K562 (cell line): ENCODE measurements around the gene RHBG. TPM values are rescaled to one million over a fixed set of nuclear protein-coding genes. Genes with fewer than 3 reads are reported as not detected.

Experiments
- GATA2 ChIP-seq: sonication (generic); formaldehyde crosslinking; IDR thresholded peaks from 2 replicates; pipeline ENCODE4 v1.4.0; 2020; ENCODE audit warnings: mild to moderate bottlenecking, missing genetic modification reagents
- HMG20A ChIP-seq: fragments of 450-650 bp; formaldehyde crosslinking; conservative IDR thresholded peaks from 2 replicates; pipeline ENCODE4 v1.4.0; 2020; ENCODE audit warnings: mild to moderate bottlenecking, mixed read lengths
- JUNB ChIP-seq: fragments of 450-650 bp; formaldehyde crosslinking; conservative IDR thresholded peaks from 2 replicates; pipeline ENCODE4 v1.4.0; 2020; ENCODE audit warnings: mild to moderate bottlenecking
- MAFG ChIP-seq: fragments of 450-650 bp; conservative IDR thresholded peaks from 2 replicates; pipeline ENCODE4 v1.6.1; 2016; ENCODE audit warnings: missing genetic modification characterization, missing compliant biosample characterization
- NR2C1 ChIP-seq, 2 experiments: fragments of 450-650 bp; IDR thresholded peaks; 2 replicates each; pipeline ENCODE4 v1.6.1; 2017; ENCODE audit warnings: mild to moderate bottlenecking in 2 of 2, antibody characterized with exemption in 1 of 2, inconsistent platforms in 1 of 2, missing compliant biosample characterization in 1 of 2, missing genetic modification characterization in 1 of 2
- RB1 ChIP-seq: fragments of 450-650 bp; IDR thresholded peaks from 2 replicates; pipeline ENCODE4 v1.6.1; 2017; ENCODE audit warnings: low read depth, mild to moderate bottlenecking
- ZBTB17 ChIP-seq: fragments of 450-650 bp; formaldehyde crosslinking; IDR thresholded peaks from 2 replicates; pipeline ENCODE4 v1.4.0; 2020; ENCODE audit warnings: mild to moderate bottlenecking
- ZNF584 ChIP-seq: fragments of 200-800 bp; sonication (Bioruptor generic); IDR thresholded peaks from 2 replicates; pipeline ENCODE4 v1.6.1; 2016; ENCODE audit warnings: low read depth, mild to moderate bottlenecking, missing genetic modification characterization, missing compliant biosample characterization
- ZNF707 ChIP-seq: fragments of 250-450 bp; sonication (Bioruptor Pico); conservative IDR thresholded peaks from 2 replicates; pipeline ENCODE4 v1.8.0; 2022; ENCODE audit warnings: inconsistent platforms, mild to moderate bottlenecking, moderate library complexity
- ZNF785 ChIP-seq: fragments of 250-450 bp; sonication (Bioruptor Pico); IDR thresholded peaks from 2 replicates; pipeline ENCODE4 v1.4.0; 2020; ENCODE audit warnings: mild to moderate bottlenecking
- polyA plus RNA-seq, 8 experiments: library from polyadenylated mRNA; depleted of rRNA in 4 of 8; stranded (reverse) in 5 of 8; unstranded in 3 of 8; fragments of >200 nt; fragmentation: Nextera tagmentation in 2 of 8; fragmentation: Illumina TruSeq in 1 of 8; extraction: Ambion mirVana in 2 of 8; extraction: Trizol in 1 of 8; gene quantifications; 2 replicates each; pipeline versions ENCODE4 v1.2.1 to v1.2.3, GENCODE V29; 2011 to 2014; ENCODE audit warnings: inconsistent platforms in 1 of 8, missing spikeins in 1 of 8
- total RNA-seq, 7 experiments: library from RNA; depleted of rRNA in 6 of 7; stranded (reverse); fragments of >200 nt in 6 of 7; fragmentation: Illumina TruSeq in 2 of 7; extraction: Trizol in 2 of 7; gene quantifications; 2 replicates each; pipeline versions ENCODE4 v1.2.1 to v1.2.3, GENCODE V29; 2011 to 2021; ENCODE audit warnings: low replicate concordance in 1 of 7
- TF ChIP-seq, protein P1 (sequence below): fragments of 250-450 bp; sonication (Bioruptor Pico); IDR thresholded peaks from 2 replicates; pipeline ENCODE4 v1.4.0; 2020
- TF ChIP-seq, protein P2 (sequence below): sonication (generic); formaldehyde crosslinking; IDR thresholded peaks from 2 replicates; pipeline ENCODE4 v1.9.0; 2022; ENCODE audit warnings: mild to moderate bottlenecking, missing genetic modification reagents
- TF ChIP-seq, protein P3 (sequence below): fragments of 250-450 bp; sonication (Bioruptor Pico); IDR thresholded peaks from 2 replicates; pipeline ENCODE4 v1.8.0; 2021; ENCODE audit warnings: mild to moderate bottlenecking, moderate library complexity
- TF ChIP-seq, protein P4 (sequence below), 2 experiments: fragments of 450-650 bp; IDR thresholded peaks; 2 replicates each; pipeline ENCODE4 v1.6.1; 2018; ENCODE audit warnings: mild to moderate bottlenecking in 2 of 2, low read depth in 1 of 2; ENCODE audit not compliant: partially characterized antibody in 2 of 2

The RHBG gene
- total and polyA plus RNA-seq, 9 of the 15 experiments (the other 6 are each of a cell fraction or from before 2014, with no cell fraction given), result not detected

DNA sequence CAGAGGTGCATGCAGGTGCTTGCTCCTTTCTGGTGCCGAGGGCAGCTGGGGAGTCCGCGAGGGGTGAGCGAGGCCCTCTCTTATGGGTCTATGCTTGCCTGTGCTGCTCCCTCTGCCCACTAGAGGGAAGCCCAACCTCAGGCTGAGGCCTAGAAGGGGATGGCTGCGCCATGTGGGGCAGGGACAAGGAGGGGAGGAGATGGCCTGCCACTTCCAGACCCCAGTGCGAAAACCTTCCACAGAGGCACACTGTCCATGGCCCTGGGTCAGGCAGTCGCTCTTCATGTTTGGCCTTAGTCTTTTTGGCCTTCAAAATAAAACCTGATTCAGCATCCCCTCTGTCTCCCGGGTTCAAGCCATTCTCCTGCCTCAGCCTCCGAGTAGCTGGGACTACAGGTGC, 14.0 kb downstream of the RHBG start (continued):
- TF ChIP-seq, protein P1, sequence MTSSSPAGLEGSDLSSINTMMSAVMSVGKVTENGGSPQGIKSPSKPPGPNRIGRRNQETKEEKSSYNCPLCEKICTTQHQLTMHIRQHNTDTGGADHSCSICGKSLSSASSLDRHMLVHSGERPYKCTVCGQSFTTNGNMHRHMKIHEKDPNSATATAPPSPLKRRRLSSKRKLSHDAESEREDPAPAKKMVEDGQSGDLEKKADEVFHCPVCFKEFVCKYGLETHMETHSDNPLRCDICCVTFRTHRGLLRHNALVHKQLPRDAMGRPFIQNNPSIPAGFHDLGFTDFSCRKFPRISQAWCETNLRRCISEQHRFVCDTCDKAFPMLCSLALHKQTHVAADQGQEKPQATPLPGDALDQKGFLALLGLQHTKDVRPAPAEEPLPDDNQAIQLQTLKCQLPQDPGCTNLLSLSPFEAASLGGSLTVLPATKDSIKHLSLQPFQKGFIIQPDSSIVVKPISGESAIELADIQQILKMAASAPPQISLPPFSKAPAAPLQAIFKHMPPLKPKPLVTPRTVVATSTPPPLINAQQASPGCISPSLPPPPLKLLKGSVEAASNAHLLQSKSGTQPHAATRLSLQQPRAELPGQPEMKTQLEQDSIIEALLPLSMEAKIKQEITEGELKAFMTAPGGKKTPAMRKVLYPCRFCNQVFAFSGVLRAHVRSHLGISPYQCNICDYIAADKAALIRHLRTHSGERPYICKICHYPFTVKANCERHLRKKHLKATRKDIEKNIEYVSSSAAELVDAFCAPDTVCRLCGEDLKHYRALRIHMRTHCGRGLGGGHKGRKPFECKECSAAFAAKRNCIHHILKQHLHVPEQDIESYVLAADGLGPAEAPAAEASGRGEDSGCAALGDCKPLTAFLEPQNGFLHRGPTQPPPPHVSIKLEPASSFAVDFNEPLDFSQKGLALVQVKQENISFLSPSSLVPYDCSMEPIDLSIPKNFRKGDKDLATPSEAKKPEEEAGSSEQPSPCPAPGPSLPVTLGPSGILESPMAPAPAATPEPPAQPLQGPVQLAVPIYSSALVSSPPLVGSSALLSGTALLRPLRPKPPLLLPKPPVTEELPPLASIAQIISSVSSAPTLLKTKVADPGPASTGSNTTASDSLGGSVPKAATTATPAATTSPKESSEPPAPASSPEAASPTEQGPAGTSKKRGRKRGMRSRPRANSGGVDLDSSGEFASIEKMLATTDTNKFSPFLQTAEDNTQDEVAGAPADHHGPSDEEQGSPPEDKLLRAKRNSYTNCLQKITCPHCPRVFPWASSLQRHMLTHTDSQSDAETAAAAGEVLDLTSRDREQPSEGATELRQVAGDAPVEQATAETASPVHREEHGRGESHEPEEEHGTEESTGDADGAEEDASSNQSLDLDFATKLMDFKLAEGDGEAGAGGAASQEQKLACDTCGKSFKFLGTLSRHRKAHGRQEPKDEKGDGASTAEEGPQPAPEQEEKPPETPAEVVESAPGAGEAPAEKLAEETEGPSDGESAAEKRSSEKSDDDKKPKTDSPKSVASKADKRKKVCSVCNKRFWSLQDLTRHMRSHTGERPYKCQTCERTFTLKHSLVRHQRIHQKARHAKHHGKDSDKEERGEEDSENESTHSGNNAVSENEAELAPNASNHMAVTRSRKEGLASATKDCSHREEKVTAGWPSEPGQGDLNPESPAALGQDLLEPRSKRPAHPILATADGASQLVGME (CRISPR knock-in tag), result no peak
- TF ChIP-seq ZNF707 (CRISPR knock-in tag), result no peak
- TF ChIP-seq, protein P2, sequence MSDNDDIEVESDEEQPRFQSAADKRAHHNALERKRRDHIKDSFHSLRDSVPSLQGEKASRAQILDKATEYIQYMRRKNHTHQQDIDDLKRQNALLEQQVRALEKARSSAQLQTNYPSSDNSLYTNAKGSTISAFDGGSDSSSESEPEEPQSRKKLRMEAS (CRISPR knock-in tag), result no peak
- TF ChIP-seq ZBTB17 (CRISPR knock-in tag), result no peak
- TF ChIP-seq RB1, result peak; percentile 59; the same call in 1 of the 2 replicates
- no peak for TF ChIP-seq GATA2
- no peak for TF ChIP-seq ZNF584 (CRISPR knock-in tag)
- TF ChIP-seq, protein P3, sequence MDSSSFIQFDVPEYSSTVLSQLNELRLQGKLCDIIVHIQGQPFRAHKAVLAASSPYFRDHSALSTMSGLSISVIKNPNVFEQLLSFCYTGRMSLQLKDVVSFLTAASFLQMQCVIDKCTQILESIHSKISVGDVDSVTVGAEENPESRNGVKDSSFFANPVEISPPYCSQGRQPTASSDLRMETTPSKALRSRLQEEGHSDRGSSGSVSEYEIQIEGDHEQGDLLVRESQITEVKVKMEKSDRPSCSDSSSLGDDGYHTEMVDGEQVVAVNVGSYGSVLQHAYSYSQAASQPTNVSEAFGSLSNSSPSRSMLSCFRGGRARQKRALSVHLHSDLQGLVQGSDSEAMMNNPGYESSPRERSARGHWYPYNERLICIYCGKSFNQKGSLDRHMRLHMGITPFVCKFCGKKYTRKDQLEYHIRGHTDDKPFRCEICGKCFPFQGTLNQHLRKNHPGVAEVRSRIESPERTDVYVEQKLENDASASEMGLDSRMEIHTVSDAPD (CRISPR knock-in tag), result no peak
- TF ChIP-seq ZNF785 (CRISPR knock-in tag), result no peak
- TF ChIP-seq NR2C1 (IDR thresholded peaks at IDR 0.05), result no peak
- no peak for TF ChIP-seq NR2C1 (tag; IDR thresholded peaks at IDR 0.05)
- TF ChIP-seq JUNB, result no peak
- peak; percentile 56 for TF ChIP-seq MAFG
- TF ChIP-seq HMG20A (CRISPR knock-in tag), result no peak
- TF ChIP-seq, protein P4, sequence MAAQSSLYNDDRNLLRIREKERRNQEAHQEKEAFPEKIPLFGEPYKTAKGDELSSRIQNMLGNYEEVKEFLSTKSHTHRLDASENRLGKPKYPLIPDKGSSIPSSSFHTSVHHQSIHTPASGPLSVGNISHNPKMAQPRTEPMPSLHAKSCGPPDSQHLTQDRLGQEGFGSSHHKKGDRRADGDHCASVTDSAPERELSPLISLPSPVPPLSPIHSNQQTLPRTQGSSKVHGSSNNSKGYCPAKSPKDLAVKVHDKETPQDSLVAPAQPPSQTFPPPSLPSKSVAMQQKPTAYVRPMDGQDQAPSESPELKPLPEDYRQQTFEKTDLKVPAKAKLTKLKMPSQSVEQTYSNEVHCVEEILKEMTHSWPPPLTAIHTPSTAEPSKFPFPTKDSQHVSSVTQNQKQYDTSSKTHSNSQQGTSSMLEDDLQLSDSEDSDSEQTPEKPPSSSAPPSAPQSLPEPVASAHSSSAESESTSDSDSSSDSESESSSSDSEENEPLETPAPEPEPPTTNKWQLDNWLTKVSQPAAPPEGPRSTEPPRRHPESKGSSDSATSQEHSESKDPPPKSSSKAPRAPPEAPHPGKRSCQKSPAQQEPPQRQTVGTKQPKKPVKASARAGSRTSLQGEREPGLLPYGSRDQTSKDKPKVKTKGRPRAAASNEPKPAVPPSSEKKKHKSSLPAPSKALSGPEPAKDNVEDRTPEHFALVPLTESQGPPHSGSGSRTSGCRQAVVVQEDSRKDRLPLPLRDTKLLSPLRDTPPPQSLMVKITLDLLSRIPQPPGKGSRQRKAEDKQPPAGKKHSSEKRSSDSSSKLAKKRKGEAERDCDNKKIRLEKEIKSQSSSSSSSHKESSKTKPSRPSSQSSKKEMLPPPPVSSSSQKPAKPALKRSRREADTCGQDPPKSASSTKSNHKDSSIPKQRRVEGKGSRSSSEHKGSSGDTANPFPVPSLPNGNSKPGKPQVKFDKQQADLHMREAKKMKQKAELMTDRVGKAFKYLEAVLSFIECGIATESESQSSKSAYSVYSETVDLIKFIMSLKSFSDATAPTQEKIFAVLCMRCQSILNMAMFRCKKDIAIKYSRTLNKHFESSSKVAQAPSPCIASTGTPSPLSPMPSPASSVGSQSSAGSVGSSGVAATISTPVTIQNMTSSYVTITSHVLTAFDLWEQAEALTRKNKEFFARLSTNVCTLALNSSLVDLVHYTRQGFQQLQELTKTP (IDR thresholded peaks at IDR 0.05; ENCODE audit: low read depth in 1 of 2, partially characterized antibody in 2 of 2), result no peak
